ENCODE results near the gene SUCLA2. TPM values are rescaled to one million over a fixed set of nuclear protein-coding genes. Genes with fewer than 3 reads are reported as not detected.

Gene SUCLA2
- total RNA-seq, 1 experiment from 2014 or later: 54.4 TPM

DNA sequence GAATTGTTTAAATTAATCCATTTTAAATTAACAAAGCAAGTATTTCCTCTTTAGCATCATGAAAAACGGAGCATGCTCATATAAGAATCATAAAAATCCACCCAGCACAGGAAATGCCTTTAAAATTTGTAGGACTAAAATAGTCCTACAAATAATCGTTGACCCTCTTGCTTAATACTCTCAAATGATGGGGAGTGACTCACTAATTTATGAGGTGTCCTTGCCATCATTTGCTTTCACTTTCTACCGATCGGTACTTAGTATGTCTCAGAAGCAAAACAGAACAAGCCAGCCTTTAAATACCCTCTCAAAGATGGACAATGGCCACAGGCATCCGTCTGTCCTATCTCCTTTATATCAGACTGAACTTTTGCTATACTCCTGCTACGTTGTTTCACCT lies 97.2 kb downstream of the SUCLA2 start:
- peak; percentile 24 for DNase-seq (ENCODE audit: low read depth)

DNA sequence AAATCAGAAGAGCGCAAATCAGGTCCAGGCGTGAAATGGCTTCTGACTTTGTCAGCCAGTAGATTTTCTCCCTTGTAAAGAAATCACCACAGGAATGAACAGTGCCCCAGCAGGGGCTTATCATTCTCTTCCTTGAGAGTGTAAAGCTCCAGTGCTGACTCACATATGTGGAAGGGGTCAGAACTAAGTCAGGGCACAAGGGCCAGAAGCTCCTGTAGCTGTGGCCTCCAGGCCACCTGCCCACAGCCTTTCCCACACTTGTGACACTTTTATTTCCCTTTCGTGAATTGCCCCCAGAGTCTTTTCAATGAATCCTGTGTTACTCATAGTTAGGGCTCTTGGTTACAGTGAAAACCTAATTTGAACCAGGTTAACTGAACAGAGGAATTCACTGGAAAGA lies 99.6 kb downstream of the SUCLA2 start:
- peak; percentile 9 for DNase-seq (ENCODE audit: low read depth)

DNA sequence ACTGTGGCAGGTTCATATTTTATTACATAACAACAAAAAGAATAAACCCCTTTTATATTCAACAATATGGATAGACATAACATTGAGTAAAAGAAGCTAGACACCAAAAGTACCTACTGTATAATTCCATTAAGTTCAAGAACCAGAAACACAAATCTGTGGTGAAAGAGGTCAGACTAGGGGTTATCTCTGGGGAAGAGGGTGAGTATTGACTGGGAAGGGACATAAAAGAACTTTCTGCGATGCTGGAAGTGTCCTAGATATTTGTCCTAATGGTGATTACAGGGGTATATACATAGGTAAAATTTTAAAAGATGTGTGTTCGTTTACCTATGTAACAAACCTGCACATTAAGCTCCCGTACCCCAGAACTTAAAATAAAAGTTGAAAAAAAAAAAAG lies 103.0 kb downstream of the SUCLA2 start:
- no peak for DNase-seq (ENCODE audit: low read depth)

DNA sequence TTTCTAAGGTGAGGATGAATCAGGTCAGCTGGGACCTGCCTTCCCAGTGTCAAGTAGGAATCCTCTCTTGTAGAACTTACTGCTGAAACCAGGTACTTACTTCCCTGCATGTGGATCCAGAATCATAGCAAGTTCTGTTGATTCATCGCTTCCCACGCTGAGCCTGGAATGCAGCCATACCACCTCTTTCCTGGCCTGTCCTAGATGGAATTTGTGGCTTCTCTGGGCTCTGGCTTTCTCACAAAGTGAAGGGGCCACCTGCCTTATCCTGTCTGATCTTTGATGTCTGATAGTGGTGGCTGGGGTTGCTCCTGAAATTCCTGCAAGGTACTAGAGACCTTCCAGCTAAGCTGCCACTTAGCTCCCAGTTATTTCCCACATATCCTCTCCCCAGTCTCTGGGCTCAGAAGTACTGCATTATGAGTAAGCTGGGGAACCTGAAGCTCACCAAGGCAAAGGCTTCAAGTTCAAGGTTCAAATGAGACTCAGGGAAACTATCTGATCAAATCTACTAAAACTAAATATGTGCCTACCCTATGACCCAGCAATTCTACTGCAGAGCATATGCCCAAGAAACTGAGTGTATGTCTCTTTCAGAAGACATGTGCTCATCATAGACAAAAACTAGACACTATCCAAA lies 103.5 kb downstream of the SUCLA2 start:
- peak; percentile 47 for DNase-seq (ENCODE audit: low read depth)

DNA sequence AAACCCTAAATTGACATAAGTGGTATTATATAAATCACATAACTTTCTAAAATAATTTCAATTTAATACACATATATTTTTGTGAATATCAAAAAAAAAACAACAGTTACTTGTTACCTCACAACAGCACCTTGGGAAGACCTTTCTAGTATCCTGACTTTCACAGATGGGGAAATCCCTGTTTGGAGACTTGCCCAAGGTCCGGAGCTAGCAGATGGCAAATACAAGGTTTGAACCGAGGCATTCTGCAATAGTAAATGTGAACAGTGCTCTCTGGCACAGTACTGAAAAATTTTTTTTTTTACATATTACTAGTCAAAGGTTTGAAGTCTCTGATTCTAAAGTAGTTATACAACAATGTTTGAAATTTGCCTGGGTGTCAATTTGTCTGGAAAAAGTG lies 104.5 kb downstream of the SUCLA2 start:
- no peak for DNase-seq (ENCODE audit: low read depth)

DNA sequence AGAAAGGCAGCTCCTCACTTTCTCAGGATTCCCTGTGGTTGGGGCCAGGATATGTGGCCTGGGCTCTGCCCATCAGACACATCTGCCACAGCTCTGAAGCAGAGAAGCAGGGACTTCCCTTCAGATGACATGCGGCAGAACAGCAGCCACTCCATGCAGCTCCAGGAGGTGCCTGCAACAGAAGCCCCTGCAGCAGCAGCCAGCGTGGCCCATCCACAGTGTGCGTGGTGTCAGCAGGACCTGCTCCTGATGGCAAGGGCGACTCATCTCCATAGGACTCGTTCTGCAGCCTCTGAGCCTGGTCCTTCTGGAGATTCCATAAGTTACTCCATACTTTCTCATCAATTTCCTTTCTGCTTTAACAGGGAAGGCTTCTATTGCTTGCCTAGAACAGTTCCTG lies 105.0 kb downstream of the SUCLA2 start:
- no peak for DNase-seq (ENCODE audit: low read depth)

DNA sequence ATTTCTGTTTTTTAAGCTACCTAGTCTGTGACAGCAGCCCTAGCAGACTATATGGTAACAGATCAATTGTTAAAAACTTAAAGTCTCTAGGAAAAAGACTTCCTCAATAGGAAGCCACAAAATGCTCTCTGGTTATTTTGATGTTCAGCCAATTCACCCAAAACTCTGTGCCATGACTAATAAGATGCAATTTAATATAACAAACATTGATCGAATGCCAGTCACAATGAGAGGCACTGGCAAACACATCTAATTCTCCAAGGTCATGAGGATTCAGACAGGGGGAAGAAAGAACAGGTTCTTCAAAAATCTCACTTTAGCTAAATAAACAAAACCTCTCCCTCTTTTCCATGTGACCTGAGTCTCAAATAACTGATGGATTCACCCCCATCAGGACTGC lies 107.5 kb downstream of the SUCLA2 start:
- DNase-seq (ENCODE audit: low read depth): no peak

Other genes with a start within 250 kb of the SUCLA2 start
- gene NUDT15, start 36.5 kb upstream of the SUCLA2 start, total RNA-seq (2014; rRNA removed; shearing (Covaris generic)): 42.1 and 56.9 TPM in 2 replicates
- gene MED4, start 93.8 kb upstream of the SUCLA2 start, total RNA-seq (2014; rRNA removed; shearing (Covaris generic)): 18.0 and 18.8 TPM in 2 replicates
- 50.7 and 58.0 TPM in 2 replicates for gene ITM2B, start 231.9 kb upstream of the SUCLA2 start, total RNA-seq (2014; rRNA removed; shearing (Covaris generic))

All from Daoy (cell line).